DND-41 (cell line): ENCODE results near the gene GRIK3.

ENCODE experiments used
- CTCF ChIP-seq: IDR thresholded peaks from 2 replicates; pipeline ENCODE4 v1.5.1; 2012; ENCODE audit warnings: borderline replicate concordance, low read length, moderate library complexity, mild to moderate bottlenecking; ENCODE audit not compliant: poor library complexity, severe bottlenecking; ENCODE audit errors: extremely low read depth
- EZH2 ChIP-seq: IDR thresholded peaks from 3 replicates; pipeline ENCODE4 v1.6.1; 2012; ENCODE audit warnings: borderline replicate concordance, low read depth, mild to moderate bottlenecking, moderate library complexity, low read length, inconsistent platforms; ENCODE audit not compliant: severe bottlenecking

GRCh38 chr1:36836916-36837315 lies 197.4 kb downstream of the GRIK3 start:
- TF ChIP-seq CTCF (no peak), EZH2 (no peak)
